NOMO-1 treated with DMSO at 0.1 percent for 48 hours (cell line): ENCODE results near the gene UGT1A5.

Experiments used
- DNase-seq: peaks from one replicate; lab custom pipeline; 2025; ENCODE audit not compliant: unreplicated experiment; lab: John Stamatoyannopoulos, UW

Gene UGT1A5

GRCh38 chr2:233775414-233775813 lies 62.7 kb downstream of the UGT1A5 start:
- no peak for DNase-seq

- no peak for DNase-seq
Measured at GRCh38 chr2:233778030-233778429, 65.3 kb downstream of the UGT1A5 start, which contains the start of gene MROH2A. Gene MROH2A, plus strand, starts transcription at chr2:233778330. Its CDS starts 1,029 bp downstream, at chr2:233779359.

GRCh38 chr2:233779722-233780121 lies 67.0 kb downstream of the UGT1A5 start:
- no peak for DNase-seq

GRCh38 chr2:233780771-233781170 lies 68.1 kb downstream of the UGT1A5 start:
- no peak for DNase-seq

GRCh38 chr2:233789554-233789953 lies 76.8 kb downstream of the UGT1A5 start:
- DNase-seq, result no peak

GRCh38 chr2:233791151-233791882 lies 78.6 kb downstream of the UGT1A5 start:
- no peak for DNase-seq

- no peak for DNase-seq
Measured at GRCh38 chr2:233791883-233792329, 79.2 kb downstream of the UGT1A5 start.

GRCh38 chr2:233792720-233793119 lies 80.0 kb downstream of the UGT1A5 start:
- no peak for DNase-seq

- DNase-seq, result no peak
Measured at GRCh38 chr2:233793465-233794127, 80.9 kb downstream of the UGT1A5 start.

- DNase-seq, result no peak
Measured at GRCh38 chr2:233794128-233794658, 81.5 kb downstream of the UGT1A5 start.

GRCh38 chr2:233795735-233796171 lies 83.0 kb downstream of the UGT1A5 start:
- DNase-seq, result no peak

GRCh38 chr2:233796254-233796653 lies 83.5 kb downstream of the UGT1A5 start:
- no peak for DNase-seq

GRCh38 chr2:233798335-233799086 lies 85.8 kb downstream of the UGT1A5 start:
- DNase-seq, result no peak

- no peak for DNase-seq
Measured at GRCh38 chr2:233799087-233799665, 86.5 kb downstream of the UGT1A5 start.

- no peak for DNase-seq
Measured at GRCh38 chr2:233799716-233800115, 87.0 kb downstream of the UGT1A5 start.

- DNase-seq, result no peak
Measured at GRCh38 chr2:233800208-233800607, 87.5 kb downstream of the UGT1A5 start.

GRCh38 chr2:233801357-233802131 lies 88.8 kb downstream of the UGT1A5 start:
- DNase-seq, result no peak

- DNase-seq, result no peak
Measured at GRCh38 chr2:233802132-233802815, 89.6 kb downstream of the UGT1A5 start.

GRCh38 chr2:233803292-233803911 lies 90.7 kb downstream of the UGT1A5 start:
- no peak for DNase-seq
